HK-2 (cell line): ENCODE results near the gene PLD2.
"Not testable (repeated sequence)": the region's sequence is repeated elsewhere in the genome, so short reads cannot be mapped to it uniquely, and the experiment has no call there.

Experiments used
- DNase-seq: peaks from one replicate; pipeline ENCODE4 v3.0.0-alpha.2; 2018; ENCODE audit not compliant: unreplicated experiment

PLD2 gene

DNA sequence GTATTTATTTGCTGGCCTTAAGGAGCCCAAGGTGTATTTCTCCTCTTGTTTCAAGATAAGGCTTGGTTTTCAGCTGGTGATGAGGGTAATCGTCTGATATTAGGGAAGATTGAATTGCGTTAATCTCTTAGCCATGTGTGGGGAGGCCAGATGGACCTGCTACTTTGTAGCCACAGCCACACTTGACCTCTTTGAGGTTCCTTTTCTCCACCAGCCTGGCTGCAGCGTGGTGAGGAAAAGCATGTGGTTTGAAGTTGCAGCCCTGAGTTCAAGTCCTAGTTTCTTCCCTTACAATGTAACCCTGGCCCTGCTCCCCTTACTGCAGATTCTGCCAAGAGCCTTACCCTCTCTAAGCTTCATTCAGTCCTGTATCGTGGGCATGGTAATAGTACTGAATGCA is 29.3 kb downstream of the PLD2 start:
- DNase-seq: no peak

GRCh38 chr17:4837471-4838308 is 30.7 kb downstream of the PLD2 start:
- DNase-seq: no peak

- DNase-seq: no peak
These were observed 31.4 kb downstream of the PLD2 start for GRCh38 chr17:4838309-4838785.

DNA sequence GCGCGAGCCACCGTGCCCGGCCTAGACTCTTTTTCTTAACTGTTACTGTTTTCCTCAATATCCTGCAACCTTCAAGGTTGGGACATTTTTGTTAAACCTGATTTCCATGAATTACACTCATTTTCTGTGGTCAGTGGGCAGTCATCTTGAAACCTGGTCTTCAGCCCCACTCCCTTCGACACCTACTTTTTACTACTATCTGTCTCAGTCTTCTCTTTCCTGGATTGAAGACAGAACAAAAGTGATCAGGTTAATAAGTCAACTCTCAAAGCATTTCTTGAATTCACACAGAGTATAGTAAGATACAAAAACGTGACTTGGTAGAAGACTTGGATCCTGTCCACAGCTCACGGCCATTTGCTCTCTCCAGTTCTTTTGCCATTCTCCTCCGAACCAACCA is 32.3 kb downstream of the PLD2 start:
- DNase-seq: no peak

DNA sequence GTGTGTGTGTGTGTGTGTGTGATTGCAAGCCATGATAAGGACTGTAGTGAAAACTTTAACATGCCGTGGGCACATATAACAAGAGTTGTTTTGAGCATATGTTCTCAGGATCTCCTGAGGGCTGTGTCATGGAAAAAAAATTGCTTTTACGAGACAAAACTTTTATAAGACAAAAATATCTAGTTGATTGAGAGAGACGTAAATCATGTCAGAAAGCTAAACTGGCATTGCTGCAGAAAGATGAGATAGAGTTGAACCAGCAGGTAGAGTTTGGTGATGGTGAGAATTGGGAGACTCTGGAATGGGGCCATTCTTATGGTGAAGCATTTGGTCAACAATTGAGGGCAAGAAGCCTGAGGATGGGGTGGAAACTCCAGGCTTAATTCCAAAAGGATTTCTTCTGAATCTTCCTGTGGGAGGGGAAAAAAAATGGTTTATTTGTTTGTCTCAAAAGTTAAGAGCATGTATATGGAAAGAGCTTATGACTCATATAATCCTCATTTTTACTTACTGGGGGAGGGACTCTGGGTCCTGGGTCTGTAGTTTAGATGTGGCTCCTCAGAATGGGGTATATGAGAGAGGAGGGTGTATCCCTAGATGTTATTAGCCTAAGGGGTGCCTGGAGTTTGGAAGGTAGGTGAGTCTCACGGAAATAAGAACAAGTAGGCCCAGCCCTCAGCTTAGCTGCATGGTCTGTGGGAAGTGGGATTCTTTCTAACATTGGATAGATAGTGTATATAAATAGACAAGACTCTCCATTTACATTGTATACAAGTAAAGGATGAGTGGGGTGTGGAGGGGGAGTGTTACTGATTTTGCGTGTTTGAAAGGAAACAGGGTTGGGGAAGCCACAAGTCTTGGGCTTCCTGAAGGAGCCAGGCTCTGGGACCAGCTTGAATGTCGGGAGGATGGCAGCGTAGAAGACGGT is 33.3 kb downstream of the PLD2 start:
- DNase-seq: no peak

DNA sequence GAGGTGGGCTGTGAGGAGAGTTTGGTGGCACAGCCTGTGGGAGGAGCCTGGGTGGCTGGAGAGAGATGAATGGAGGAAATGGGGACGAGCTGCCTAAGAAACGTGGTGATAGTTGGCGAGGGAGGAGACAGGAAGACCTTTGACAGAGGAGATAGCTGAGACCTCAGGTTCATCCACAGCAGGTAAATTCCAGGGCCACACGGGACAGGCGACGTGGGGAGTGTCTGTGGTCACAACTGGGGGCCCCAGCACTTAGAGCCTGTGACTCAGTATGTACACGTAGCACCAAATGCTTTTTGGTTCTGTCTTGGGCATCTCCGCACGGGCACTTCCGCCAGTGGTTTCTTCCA is 33.9 kb downstream of the PLD2 start:
- no peak for DNase-seq

- no peak for DNase-seq
These were observed 35.4 kb downstream of the PLD2 start for GRCh38 chr17:4842376-4842775.

DNA sequence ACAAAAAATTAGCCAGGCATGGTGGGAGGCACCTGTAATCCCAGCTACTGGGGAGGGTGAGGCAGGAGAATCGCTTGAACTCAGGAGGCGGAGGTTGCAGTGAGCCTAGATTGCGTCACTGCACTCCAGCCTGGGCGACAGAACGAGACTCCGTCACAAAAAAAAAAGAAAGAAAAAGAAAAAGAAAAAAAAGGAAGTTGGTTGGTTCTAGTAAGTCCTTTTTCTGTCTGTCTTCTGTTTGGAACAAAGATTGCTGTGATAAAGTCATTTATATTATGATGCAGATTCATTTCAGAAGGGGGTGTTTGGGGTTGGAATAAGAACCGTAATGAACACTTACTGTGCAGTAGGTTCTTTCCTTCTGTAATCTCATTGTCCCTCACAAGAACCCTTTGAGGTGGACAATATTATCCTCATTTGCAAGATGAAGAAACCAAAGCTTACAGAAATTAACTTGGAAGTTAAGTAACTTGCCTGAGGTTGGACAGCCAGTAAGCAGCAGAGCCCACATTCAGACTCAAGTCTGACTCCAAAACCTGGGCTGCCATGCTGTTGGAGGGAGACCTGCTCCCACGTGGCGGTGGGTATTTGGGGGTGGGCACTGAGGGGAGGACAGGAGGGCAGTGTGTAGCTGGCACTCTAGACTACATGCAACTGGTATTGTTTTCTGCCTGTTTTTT is 36.5 kb downstream of the PLD2 start:
- no peak for DNase-seq

- DNase-seq: no peak
These were observed 38.2 kb downstream of the PLD2 start for GRCh38 chr17:4845118-4845517.

DNA sequence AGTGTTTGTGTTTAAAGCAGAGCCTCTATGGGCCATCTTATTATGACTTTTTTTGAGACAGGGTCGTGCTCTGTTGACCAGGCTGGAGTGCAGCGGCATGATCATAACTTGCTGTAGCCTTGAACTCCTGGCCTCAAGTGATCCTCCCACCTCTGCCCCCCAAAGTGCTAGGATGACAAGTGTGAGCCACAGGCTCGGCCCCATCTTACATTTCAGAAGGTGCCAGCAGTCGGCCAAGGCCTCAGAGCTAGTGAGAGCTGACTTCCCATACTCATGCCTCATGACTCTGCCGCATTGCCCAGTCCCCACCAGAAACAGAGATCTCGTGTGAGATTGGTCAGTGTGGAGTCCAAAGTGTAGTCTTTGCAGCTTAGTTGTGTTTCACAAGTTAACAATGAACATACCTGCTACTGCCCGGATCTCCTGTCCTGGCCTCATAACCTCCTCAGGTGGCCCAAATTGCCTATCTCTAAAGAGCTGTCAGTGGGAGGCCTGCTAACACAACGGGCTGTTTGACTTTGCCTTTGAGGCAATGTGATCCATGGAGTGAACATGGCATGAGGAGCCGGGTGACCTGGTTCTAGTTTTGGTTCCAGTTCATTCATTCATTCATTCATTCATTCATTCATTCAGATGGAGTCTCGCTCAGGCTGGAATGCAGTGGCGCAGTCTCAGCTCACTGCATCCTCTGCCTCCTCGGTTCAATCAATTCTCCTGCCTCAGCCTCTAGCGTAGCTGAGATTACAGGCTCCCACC is 39.9 kb downstream of the PLD2 start:
- DNase-seq: no peak

DNA sequence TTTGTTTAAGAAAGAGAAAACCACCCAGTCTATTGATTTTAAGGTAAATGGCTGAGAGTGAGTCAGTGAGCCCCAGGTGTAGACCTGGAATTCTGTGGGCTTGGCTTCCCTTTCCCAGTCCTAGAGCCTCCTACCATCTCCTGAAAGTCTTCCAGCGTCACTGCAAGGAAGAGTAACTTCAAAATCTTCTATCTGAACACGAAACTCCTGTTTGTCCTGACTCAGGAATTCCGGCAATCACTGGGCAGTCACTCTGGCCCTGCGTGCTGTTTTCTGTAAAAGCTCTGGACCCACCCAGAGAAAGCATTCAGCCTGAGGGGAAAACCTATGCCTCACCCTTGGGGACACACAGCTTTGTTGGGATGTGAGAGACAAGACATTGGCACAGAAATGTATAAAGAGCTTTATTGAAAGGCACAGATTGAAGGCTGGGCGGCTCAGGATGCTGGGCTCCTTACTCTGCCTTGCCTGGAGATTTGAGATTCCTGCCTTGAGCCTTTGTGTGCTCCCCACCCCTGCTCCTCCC is 42.1 kb downstream of the PLD2 start:
- DNase-seq: no peak

DNA sequence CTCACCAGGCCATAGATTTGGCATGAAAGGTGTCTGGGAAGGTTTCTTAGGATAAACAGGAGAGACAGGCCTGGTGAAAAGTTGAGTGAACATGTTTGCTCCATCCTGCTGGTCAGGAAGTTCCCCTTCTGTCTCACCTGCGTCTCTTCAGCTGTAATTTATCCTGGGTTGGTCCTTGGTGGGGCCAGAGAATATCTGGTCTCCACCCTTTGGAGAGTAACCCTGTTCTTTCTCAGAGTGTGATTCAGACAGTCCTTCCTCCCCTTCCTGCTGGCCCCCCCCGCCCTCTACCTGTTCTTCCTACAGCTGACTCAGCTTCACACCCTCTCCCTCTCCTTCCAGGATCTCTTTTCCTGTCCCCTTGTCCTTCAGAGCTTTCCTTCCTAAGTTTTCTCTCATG is 43.3 kb downstream of the PLD2 start:
- peak; percentile 34 for DNase-seq

GRCh38 chr17:4851084-4851483 is 44.1 kb downstream of the PLD2 start:
- DNase-seq: no peak

GRCh38 chr17:4852567-4853207 is 45.7 kb downstream of the PLD2 start:
- no peak for DNase-seq

DNA sequence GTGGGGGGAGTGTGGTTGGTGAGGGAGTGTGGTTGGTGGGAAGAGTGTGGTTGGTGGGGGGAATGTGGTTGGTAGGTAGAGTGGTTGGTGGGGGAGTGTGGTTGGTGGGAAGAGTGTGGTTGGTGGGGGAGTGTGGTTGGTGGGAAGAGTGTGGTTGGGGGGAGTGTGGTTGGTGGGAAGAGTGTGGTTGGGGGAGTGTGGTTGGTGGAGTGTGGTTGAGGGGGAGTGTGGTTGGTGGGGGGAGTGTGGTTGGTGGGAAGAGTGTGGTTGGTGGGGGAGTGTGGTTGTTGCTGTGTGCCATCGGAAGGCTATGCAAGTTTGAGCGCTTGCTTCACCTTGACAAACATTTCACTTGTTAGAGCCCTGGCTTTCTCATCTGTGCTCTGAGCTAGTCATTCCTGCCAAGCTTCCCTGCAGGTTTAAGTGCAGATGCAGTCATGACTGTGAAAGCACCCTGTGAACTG is 46.3 kb downstream of the PLD2 start:
- DNase-seq: no peak

GRCh38 chr17:4854111-4854681 is 47.2 kb downstream of the PLD2 start:
- no peak for DNase-seq

DNA sequence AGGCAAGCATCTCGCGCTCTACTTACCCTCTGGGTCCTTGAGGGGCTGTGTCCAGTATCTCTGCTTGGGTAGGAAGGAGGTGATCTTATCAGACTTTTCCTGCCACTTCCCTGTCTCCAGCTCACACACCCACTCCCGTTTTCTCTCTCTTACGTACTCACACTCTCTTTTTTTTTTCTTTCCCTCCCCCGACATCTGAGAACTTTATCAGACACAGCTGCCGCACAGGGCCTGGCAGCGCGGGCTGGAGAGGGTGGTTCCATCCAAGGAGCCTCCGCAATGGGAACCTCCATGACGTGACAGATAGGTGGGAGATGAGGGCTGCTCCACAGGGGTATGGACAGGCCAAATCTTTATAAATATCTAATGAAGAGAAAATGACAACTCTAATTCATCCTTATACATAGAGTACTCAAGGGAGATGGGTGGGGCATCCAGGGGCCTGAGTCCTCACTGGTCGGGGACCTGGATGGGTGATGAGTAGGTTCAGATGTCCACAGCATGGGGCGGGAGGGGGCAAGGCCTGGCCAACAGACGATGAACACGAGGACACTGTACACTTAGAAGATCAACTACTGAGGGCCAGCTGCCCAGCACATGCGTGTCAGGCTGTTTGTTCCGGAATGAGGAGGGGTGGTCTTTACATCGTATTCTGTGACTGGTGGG is 49.5 kb downstream of the PLD2 start:
- DNase-seq: no peak

GRCh38 chr17:4856937-4857314 is 50.0 kb downstream of the PLD2 start:
- DNase-seq: no peak

- not testable (repeated sequence) for DNase-seq
These were observed 50.4 kb downstream of the PLD2 start for GRCh38 chr17:4857347-4857746.
